ENCODE results near the gene ZNF800.

Gene ZNF800

GRCh38 chr7:127393368-127394058 is 1.0 kb upstream of the ZNF800 start:
- Histone ChIP-seq H3K36me3 (replicated peaks; ENCODE audit: insufficient read depth, low read length) (no peaks in the 10 kb centered on the region; the same call in 1 of the 2 replicates), H3K4me3 (ENCODE audit: low read length) (peak overlapping the region; percentile 98), H3K9me2 (replicated peaks; ENCODE audit: insufficient read depth, low read length) (no peaks in the 10 kb centered on the region), H3K27ac (ENCODE audit: low read length) (peak overlapping the region; percentile 91; the same call in 1 of the 2 replicates), H3K9me3 (replicated peaks; ENCODE audit: insufficient read depth, low read length) (no peaks in the 10 kb centered on the region), H3K4me2 (ENCODE audit: low read depth, low read length) (peak overlapping the region; percentile 96), H3K79me2 (ENCODE audit: low read length) (peaks cover 40% of the 10 kb centered on the region), H3K9ac (ENCODE audit: low read length) (peak overlapping the region; percentile 98; the same call in 1 of the 2 replicates), H3K4me1 (ENCODE audit: low read length) (peaks cover 28% of the 10 kb centered on the region), H4K20me1 (ENCODE audit: insufficient read depth, low read length) (peaks cover 4% of the 10 kb centered on the region; the same call in 1 of the 2 replicates), H3K27me3 (replicated peaks; ENCODE audit: insufficient read depth, low read length) (no peaks in the 10 kb centered on the region), H3F3A (ENCODE audit: insufficient read depth, low read length) (peaks cover 14% of the 10 kb centered on the region), H2AFZ (ENCODE audit: low read length) (peak overlapping the region; percentile 93)
- TF ChIP-seq CTCF (IDR thresholded peaks at IDR 0.05; ENCODE audit: low read length) (no peak), EZH2phosphoT487 (IDR thresholded peaks at IDR 0.05; ENCODE audit: low read length) (no peak), EZH2 (optimal IDR thresholded peaks at IDR 0.05; ENCODE audit: low read depth, low read length) (no peak)
- DNase-seq = no peak

GRCh38 chr7:127392182-127392565 is 334 bp downstream of the ZNF800 start:
- Histone ChIP-seq H2AFZ (ENCODE audit: low read length) (peak overlapping the region; percentile 92), H3K79me2 (ENCODE audit: low read length) (peaks cover 54% of the 10 kb centered on the region), H3K27me3 (replicated peaks; ENCODE audit: insufficient read depth, low read length) (no peaks in the 10 kb centered on the region), H3K36me3 (replicated peaks; ENCODE audit: insufficient read depth, low read length) (peaks cover under 1% of the 10 kb centered on the region; the same call in 1 of the 2 replicates), H3K4me1 (ENCODE audit: low read length) (peaks cover 23% of the 10 kb centered on the region), H3K4me2 (ENCODE audit: low read depth, low read length) (peak overlapping the region; percentile 50; the same call in 1 of the 2 replicates), H3K27ac (ENCODE audit: low read length) (peak overlapping the region; percentile 91), H3F3A (ENCODE audit: insufficient read depth, low read length) (peaks cover 14% of the 10 kb centered on the region), H3K9ac (ENCODE audit: low read length) (peak overlapping the region; percentile 98), H3K9me2 (replicated peaks; ENCODE audit: insufficient read depth, low read length) (no peaks in the 10 kb centered on the region), H3K4me3 (ENCODE audit: low read length) (peak overlapping the region; percentile 98), H3K9me3 (replicated peaks; ENCODE audit: insufficient read depth, low read length) (no peaks in the 10 kb centered on the region), H4K20me1 (ENCODE audit: insufficient read depth, low read length) (peaks cover 4% of the 10 kb centered on the region; the same call in 1 of the 2 replicates)
- no peak for TF ChIP-seq EZH2phosphoT487 (IDR thresholded peaks at IDR 0.05; ENCODE audit: low read length)
- TF ChIP-seq CTCF (IDR thresholded peaks at IDR 0.05; ENCODE audit: low read length) = no peak
- TF ChIP-seq EZH2 (optimal IDR thresholded peaks at IDR 0.05; ENCODE audit: low read depth, low read length) = no peak
- peak; percentile 75 for DNase-seq

- H3K4me2 ChIP-seq (ENCODE audit: low read depth, low read length) = peak overlapping the region; percentile 92
- peak overlapping the region; percentile 92 for H2AFZ ChIP-seq (ENCODE audit: low read length)
- peak overlapping the region; percentile 98 for H3K9ac ChIP-seq (ENCODE audit: low read length)
- H3K4me1 ChIP-seq (ENCODE audit: low read length) = peaks cover 23% of the 10 kb centered on the region
- DNase-seq = peak; percentile 76
- TF ChIP-seq CTCF (IDR thresholded peaks at IDR 0.05; ENCODE audit: low read length) (no peak), EZH2phosphoT487 (IDR thresholded peaks at IDR 0.05; ENCODE audit: low read length) (no peak), EZH2 (optimal IDR thresholded peaks at IDR 0.05; ENCODE audit: low read depth, low read length) (no peak)
- peak overlapping the region; percentile 91; the same call in 1 of the 2 replicates for H3K27ac ChIP-seq (ENCODE audit: low read length)
- peaks cover 14% of the 10 kb centered on the region for H3F3A ChIP-seq (ENCODE audit: insufficient read depth, low read length)
- H3K36me3 ChIP-seq (replicated peaks; ENCODE audit: insufficient read depth, low read length) = peaks cover 3% of the 10 kb centered on the region; the same call in 1 of the 2 replicates
- peaks cover 57% of the 10 kb centered on the region for H3K79me2 ChIP-seq (ENCODE audit: low read length)
- no peaks in the 10 kb centered on the region for H3K9me2 ChIP-seq (replicated peaks; ENCODE audit: insufficient read depth, low read length)
- no peaks in the 10 kb centered on the region for H3K27me3 ChIP-seq (replicated peaks; ENCODE audit: insufficient read depth, low read length)
- H3K4me3 ChIP-seq (ENCODE audit: low read length) = peak overlapping the region; percentile 98
- H4K20me1 ChIP-seq (ENCODE audit: insufficient read depth, low read length) = peaks cover 4% of the 10 kb centered on the region; the same call in 1 of the 2 replicates
- H3K9me3 ChIP-seq (replicated peaks; ENCODE audit: insufficient read depth, low read length) = no peaks in the 10 kb centered on the region
These were observed 822 bp downstream of the ZNF800 start for GRCh38 chr7:127391591-127392181.
